Loucy (cell line): ENCODE measurements around the gene GPR152.
A peak's percentile ranks its signal among the peaks of the same experiment; 100 is the strongest.

Experiments used
- H2AFZ ChIP-seq: fragments of 200-600 bp; sonication (generic); 2 replicates; pipeline ENCODE4 v1.6.0; 2016; ENCODE audit warnings: antibody characterized with exemption, mild to moderate bottlenecking, low read length, moderate library complexity
- H3F3A ChIP-seq: fragments of 200-600 bp; 2 replicates; pipeline ENCODE4 v1.6.0; 2016; ENCODE audit warnings: antibody characterized with exemption, low read depth, mild to moderate bottlenecking
- H3K27me3 ChIP-seq: fragments of 200-600 bp; sonication (generic); 2 replicates; pipeline ENCODE4 v1.6.1; 2014; ENCODE audit warnings: low read length, mild to moderate bottlenecking; ENCODE audit not compliant: insufficient read depth, poor library complexity, severe bottlenecking
- H3K36me3 ChIP-seq: fragments of 200-600 bp; sonication (generic); 2 replicates; pipeline ENCODE4 v1.6.1; 2016; ENCODE audit warnings: low read length; ENCODE audit not compliant: insufficient read depth
- H3K4me1 ChIP-seq: fragments of 200-600 bp; sonication (generic); 2 replicates; pipeline ENCODE4 v1.5.1; 2014; ENCODE audit warnings: low read length, mild to moderate bottlenecking; ENCODE audit not compliant: insufficient read depth, poor library complexity, severe bottlenecking
- H3K4me2 ChIP-seq: fragments of 200-600 bp; sonication (generic); 2 replicates; pipeline ENCODE4 v1.6.0; 2014; ENCODE audit warnings: antibody characterized with exemption, low read length, low read depth, mild to moderate bottlenecking; ENCODE audit not compliant: poor library complexity, severe bottlenecking
- H3K4me3 ChIP-seq: fragments of 200-600 bp; sonication (generic); 2 replicates; pipeline ENCODE4 v1.5.1; 2014; ENCODE audit warnings: low read length, mild to moderate bottlenecking, mixed read lengths; ENCODE audit not compliant: poor library complexity, severe bottlenecking
- H3K79me2 ChIP-seq: fragments of 200-600 bp; sonication (generic); 2 replicates; pipeline ENCODE4 v1.6.1; 2014; ENCODE audit warnings: low read length; ENCODE audit not compliant: insufficient read depth
- H3K9ac ChIP-seq: fragments of 200-600 bp; sonication (generic); 2 replicates; pipeline ENCODE4 v1.6.0; 2014; ENCODE audit warnings: mild to moderate bottlenecking, low read depth, low read length, moderate library complexity; ENCODE audit not compliant: poor library complexity, severe bottlenecking
- H3K9me2 ChIP-seq: fragments of 200-600 bp; sonication (generic); replicated peaks from 2 replicates; pipeline ENCODE4 v1.6.1; 2016; ENCODE audit warnings: low read depth, low read length, mixed read lengths
- H3K9me3 ChIP-seq: fragments of 200-600 bp; sonication (generic); 2 replicates; pipeline ENCODE4 v1.6.1; 2014; ENCODE audit warnings: mild to moderate bottlenecking, antibody characterized with exemption, low read length, low read depth; ENCODE audit not compliant: insufficient read depth
- H4K20me1 ChIP-seq: fragments of 200-600 bp; sonication (generic); 2 replicates; pipeline ENCODE4 v1.6.0; 2014; ENCODE audit warnings: antibody characterized with exemption, low read length, mild to moderate bottlenecking; ENCODE audit not compliant: insufficient read depth, poor library complexity, severe bottlenecking
- EZH2phosphoT487 ChIP-seq: fragments of 200-600 bp; IDR thresholded peaks from 2 replicates; pipeline ENCODE4 v1.6.1; 2018; ENCODE audit warnings: antibody characterized with exemption, mild to moderate bottlenecking, moderate library complexity, borderline replicate concordance
- TF ChIP-seq, protein P1 (sequence below): fragments of 200-600 bp; sonication (generic); conservative IDR thresholded peaks from 2 replicates; pipeline ENCODE4 v1.5.1; 2014; ENCODE audit warnings: mild to moderate bottlenecking, antibody characterized with exemption, low read length

Gene GPR152

DNA sequence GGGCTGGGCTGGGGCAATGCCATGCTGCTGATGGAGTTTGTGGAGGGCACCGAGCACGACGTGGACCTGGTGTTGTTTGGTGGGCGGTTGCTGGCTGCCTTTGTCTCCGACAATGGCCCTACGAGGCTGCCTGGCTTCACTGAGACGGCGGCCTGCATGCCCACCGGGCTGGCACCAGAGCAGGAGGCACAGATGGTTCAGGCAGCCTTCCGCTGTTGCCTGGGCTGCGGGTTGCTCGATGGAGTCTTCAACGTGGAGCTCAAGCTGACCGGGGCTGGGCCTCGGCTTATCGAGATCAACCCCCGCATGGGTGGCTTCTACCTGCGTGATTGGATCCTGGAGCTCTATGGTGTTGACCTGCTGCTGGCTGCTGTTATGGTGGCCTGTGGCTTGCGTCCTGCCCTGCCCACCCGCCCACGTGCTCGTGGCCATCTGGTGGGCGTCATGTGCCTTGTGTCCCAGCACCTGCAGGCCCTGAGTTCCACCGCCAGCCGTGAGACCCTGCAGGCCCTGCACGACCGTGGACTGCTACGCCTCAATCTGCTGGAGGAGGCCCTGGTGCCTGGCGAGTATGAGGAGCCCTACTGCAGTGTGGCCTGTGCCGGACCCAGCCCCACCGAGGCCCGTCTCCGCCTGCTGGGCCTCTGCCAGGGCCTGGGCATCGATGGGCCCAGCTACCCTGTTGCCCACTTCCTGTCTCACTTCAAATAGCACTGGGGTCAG, 28.5 kb downstream of the GPR152 start:
- H3K9me3 ChIP-seq: no peaks in the 10 kb centered on the region
- H3K79me2 ChIP-seq: peaks cover 21% of the 10 kb centered on the region; the same call in 1 of the 2 replicates
- H3K27me3 ChIP-seq: no peaks in the 10 kb centered on the region
- no peaks in the 10 kb centered on the region for H3K9me2 ChIP-seq
- no peak for TF ChIP-seq EZH2phosphoT487
- TF ChIP-seq, protein P1, sequence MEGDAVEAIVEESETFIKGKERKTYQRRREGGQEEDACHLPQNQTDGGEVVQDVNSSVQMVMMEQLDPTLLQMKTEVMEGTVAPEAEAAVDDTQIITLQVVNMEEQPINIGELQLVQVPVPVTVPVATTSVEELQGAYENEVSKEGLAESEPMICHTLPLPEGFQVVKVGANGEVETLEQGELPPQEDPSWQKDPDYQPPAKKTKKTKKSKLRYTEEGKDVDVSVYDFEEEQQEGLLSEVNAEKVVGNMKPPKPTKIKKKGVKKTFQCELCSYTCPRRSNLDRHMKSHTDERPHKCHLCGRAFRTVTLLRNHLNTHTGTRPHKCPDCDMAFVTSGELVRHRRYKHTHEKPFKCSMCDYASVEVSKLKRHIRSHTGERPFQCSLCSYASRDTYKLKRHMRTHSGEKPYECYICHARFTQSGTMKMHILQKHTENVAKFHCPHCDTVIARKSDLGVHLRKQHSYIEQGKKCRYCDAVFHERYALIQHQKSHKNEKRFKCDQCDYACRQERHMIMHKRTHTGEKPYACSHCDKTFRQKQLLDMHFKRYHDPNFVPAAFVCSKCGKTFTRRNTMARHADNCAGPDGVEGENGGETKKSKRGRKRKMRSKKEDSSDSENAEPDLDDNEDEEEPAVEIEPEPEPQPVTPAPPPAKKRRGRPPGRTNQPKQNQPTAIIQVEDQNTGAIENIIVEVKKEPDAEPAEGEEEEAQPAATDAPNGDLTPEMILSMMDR: no peak
- H4K20me1 ChIP-seq: no peaks in the 10 kb centered on the region
- no peak overlapping the region for H2AFZ ChIP-seq
- H3K36me3 ChIP-seq: no peaks in the 10 kb centered on the region
- H3K4me2 ChIP-seq: no peak overlapping the region
- H3F3A ChIP-seq: peaks cover 4% of the 10 kb centered on the region; the same call in 1 of the 2 replicates
- H3K9ac ChIP-seq: peak overlapping the region; percentile 31
- no peak overlapping the region for H3K4me3 ChIP-seq
- H3K4me1 ChIP-seq: peaks cover 38% of the 10 kb centered on the region

DNA sequence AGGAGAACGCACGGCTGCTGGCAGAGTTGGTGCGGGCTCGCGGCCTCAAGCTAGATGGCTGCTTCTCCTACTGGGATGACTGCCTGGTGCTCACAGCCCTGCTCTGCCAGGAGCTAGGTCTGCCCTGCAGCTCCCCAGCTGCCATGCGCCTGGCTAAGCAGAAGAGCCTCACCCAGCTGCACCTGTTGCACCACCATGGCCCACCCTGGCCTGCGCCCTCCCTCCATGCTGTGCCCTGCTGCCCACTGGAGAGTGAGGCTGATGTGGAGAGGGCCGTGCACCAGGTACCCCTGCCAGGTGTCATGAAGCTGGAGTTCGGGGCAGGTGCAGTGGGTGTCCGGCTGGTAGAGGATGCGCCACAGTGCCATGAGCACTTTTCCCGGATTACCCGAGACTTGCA, 29.1 kb downstream of the GPR152 start:
- H3K79me2 ChIP-seq: peaks cover 21% of the 10 kb centered on the region; the same call in 1 of the 2 replicates
- H3K4me1 ChIP-seq: peaks cover 39% of the 10 kb centered on the region
- H4K20me1 ChIP-seq: no peaks in the 10 kb centered on the region
- no peaks in the 10 kb centered on the region for H3K36me3 ChIP-seq
- no peak overlapping the region for H2AFZ ChIP-seq
- TF ChIP-seq, protein P1: no peak
- no peak for TF ChIP-seq EZH2phosphoT487
- no peaks in the 10 kb centered on the region for H3K27me3 ChIP-seq
- H3K4me3 ChIP-seq: no peak overlapping the region
- H3K9ac ChIP-seq: no peak overlapping the region
- no peaks in the 10 kb centered on the region for H3K9me3 ChIP-seq
- H3F3A ChIP-seq: peaks cover 4% of the 10 kb centered on the region; the same call in 1 of the 2 replicates
- no peaks in the 10 kb centered on the region for H3K9me2 ChIP-seq
- H3K4me2 ChIP-seq: no peak overlapping the region

DNA sequence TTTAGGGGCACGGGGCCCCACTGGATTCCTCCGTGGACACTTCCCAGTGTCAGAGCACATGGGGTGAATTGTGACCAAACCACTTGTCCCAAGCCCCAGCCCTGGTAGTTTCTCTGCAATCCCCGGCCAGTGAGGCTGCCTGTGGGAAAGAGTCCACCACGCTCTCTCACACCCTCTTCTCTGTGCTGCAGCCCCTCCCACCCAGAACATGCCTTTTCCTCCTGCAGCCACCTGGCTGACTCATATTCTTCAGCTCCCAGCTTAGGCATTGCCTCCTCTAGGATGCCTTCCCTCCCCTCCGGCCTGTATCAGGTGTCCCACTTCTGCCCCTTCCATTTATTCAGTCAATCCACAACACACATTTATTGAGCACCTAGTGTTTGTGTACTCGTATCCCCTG, 29.6 kb downstream of the GPR152 start:
- Histone ChIP-seq H3K4me1 (peaks cover 40% of the 10 kb centered on the region), H3K36me3 (no peaks in the 10 kb centered on the region), H4K20me1 (no peaks in the 10 kb centered on the region), H3K79me2 (peaks cover 23% of the 10 kb centered on the region; the same call in 1 of the 2 replicates), H3K4me3 (no peak overlapping the region), H3K27me3 (no peaks in the 10 kb centered on the region), H3F3A (peaks cover 4% of the 10 kb centered on the region; the same call in 1 of the 2 replicates), H3K9me3 (no peaks in the 10 kb centered on the region), H3K9ac (no peak overlapping the region), H3K4me2 (no peak overlapping the region), H3K9me2 (no peaks in the 10 kb centered on the region), H2AFZ (no peak overlapping the region)
- no peak for TF ChIP-seq EZH2phosphoT487
- TF ChIP-seq, protein P1: no peak
